ENCODE data around the gene LHFPL6. TPM values are rescaled to one million over a fixed set of nuclear protein-coding genes. Genes with fewer than 3 reads are reported as not detected.

Gene LHFPL6
- total and polyA plus RNA-seq, 10 of the 15 experiments (the other 5 are each of a cell fraction or from before 2014, with no cell fraction given): 0.11 to 4.6 (median 0.41) TPM

- H2AFZ ChIP-seq (ENCODE audit: control insufficient read depth, low read depth, low read length): no peak overlapping the region
- ChIA-PET SMC1A (ENCODE audit: uncharacterized antibody, unreplicated experiment) (interaction anchor here (1.1 kb wide), 1 partner anchor 166 kb away, joined by 3 read pairs; no protein-coding TSS in a partner anchor), CTCF (interaction anchor here (0.9 kb wide), 1 partner anchor 9 kb away, joined by 3 read pairs; no protein-coding TSS in a partner anchor), POLR2A (no interaction called here), RAD21 (ENCODE audit: unreplicated experiment) (interaction anchor here (0.5 kb wide), 1 partner anchor 30 kb away, joined by 3 read pairs; no protein-coding TSS in a partner anchor)
- no peak overlapping the region for H3K4me2 ChIP-seq (ENCODE audit: control insufficient read depth, insufficient read depth)
- no peak overlapping the region for H3K9ac ChIP-seq (ENCODE audit: control insufficient read depth, insufficient read depth, low read length)
- H3K27ac ChIP-seq (ENCODE audit: control insufficient read depth, insufficient read depth): no peak overlapping the region
- TF ChIP-seq KDM1A (IDR thresholded peaks at IDR 0.05; ENCODE audit: borderline replicate concordance) (no peak), MEF2A (IDR thresholded peaks at IDR 0.05; ENCODE audit: insufficient read depth, low read depth, low read length) (no peak), JUNB (IDR thresholded peaks at IDR 0.05) (no peak), ZNF622 (IDR thresholded peaks at IDR 0.05) (no peak), REST (IDR thresholded peaks at IDR 0.05; ENCODE audit: low read depth, low read length) (no peak), MAX (IDR thresholded peaks at IDR 0.05; ENCODE audit: low read depth, low read length) (no peak)
- peaks cover 6% of the 10 kb centered on the region; the same call in 1 of the 2 replicates for H3K4me1 ChIP-seq (ENCODE audit: control insufficient read depth, insufficient read depth, low read length)
- no peak for ATAC-seq
- H3K79me2 ChIP-seq (ENCODE audit: control insufficient read depth, insufficient read depth, low read length): no peaks in the 10 kb centered on the region
- in situ Hi-C loops (cut with MboI) (no loop called here), intact Hi-C loops (cut with micrococcal nuclease; ENCODE audit: unreplicated experiment) (no loop called here)
- H3K9me3 ChIP-seq (replicated peaks; ENCODE audit: control insufficient read depth, insufficient read depth, low read length): no peaks in the 10 kb centered on the region
- H4K20me1 ChIP-seq (ENCODE audit: control insufficient read depth, insufficient read depth): no peaks in the 10 kb centered on the region
- H3K4me3 ChIP-seq: no peak overlapping the region
- no peak for DNase-seq (ENCODE audit: low read depth, low spot score)
- WGBS (ENCODE audit: insufficient coverage, insufficient replicate concordance, low lambda C conversion rate, missing lambda C conversion rate): 18% methylated on average over 4 of the region's 4 CpGs
- H3K36me3 ChIP-seq (ENCODE audit: control insufficient read depth in 2 of 2, insufficient read depth in 2 of 2, low read length in 1 of 2): no peaks in the 10 kb centered on the region
- no TSS peak for BruUV-seq (replicated peaks)
- no peaks in the 10 kb centered on the region for H3K27me3 ChIP-seq (replicated peaks in 1 of 2; ENCODE audit: control insufficient read depth in 2 of 2, insufficient read depth in 2 of 2, low read length in 1 of 2)
- no peak for FAIRE-seq
Measured at GRCh38 chr13:39310961-39311360, 292.0 kb downstream of the LHFPL6 start.
